ENCODE data around the gene UBE2H.
"Not testable (repeated sequence)": the region's sequence is repeated elsewhere in the genome, so short reads cannot be mapped to it uniquely, and the experiment has no call there.

UBE2H gene

GRCh38 chr7:129907122-129907736 is 45.5 kb downstream of the UBE2H start:
- Mint-ChIP-seq H3K36me3 (ENCODE audit: low read depth) (peaks cover 12% of the 10 kb centered on the region), H3K9me3 (peaks cover 4% of the 10 kb centered on the region), H3K27ac (peak overlapping the region; percentile 14), H3K27me3 (no peaks in the 10 kb centered on the region), H3K4me1 (peaks cover 73% of the 10 kb centered on the region), H3K4me3 (peak overlapping the region; percentile 9)
- ATAC-seq (no peak), DNase-seq (no peak)

- Mint-ChIP-seq H3K27me3 (no peaks in the 10 kb centered on the region), H3K27ac (peak overlapping the region; percentile 14), H3K4me1 (peaks cover 72% of the 10 kb centered on the region), H3K4me3 (peak overlapping the region; percentile 9), H3K9me3 (peaks cover 4% of the 10 kb centered on the region), H3K36me3 (ENCODE audit: low read depth) (peaks cover 12% of the 10 kb centered on the region)
- DNase-seq (no peak), ATAC-seq (peak; percentile 89)
Measured at GRCh38 chr7:129906700-129907099, 46.1 kb downstream of the UBE2H start.

GRCh38 chr7:129903935-129904334 is 48.8 kb downstream of the UBE2H start:
- H3K9me3 Mint-ChIP-seq, result peaks cover 4% of the 10 kb centered on the region
- DNase-seq, result no peak
- H3K4me1 Mint-ChIP-seq, result peaks cover 67% of the 10 kb centered on the region
- no peak overlapping the region for H3K27ac Mint-ChIP-seq
- peaks cover 14% of the 10 kb centered on the region for H3K36me3 Mint-ChIP-seq (ENCODE audit: low read depth)
- no peak overlapping the region for H3K4me3 Mint-ChIP-seq
- no peak for ATAC-seq
- H3K27me3 Mint-ChIP-seq, result no peaks in the 10 kb centered on the region

GRCh38 chr7:129902788-129903422 is 49.9 kb downstream of the UBE2H start:
- H3K4me3 Mint-ChIP-seq, result no peak overlapping the region
- H3K4me1 Mint-ChIP-seq, result peaks cover 66% of the 10 kb centered on the region
- H3K36me3 Mint-ChIP-seq (ENCODE audit: low read depth), result peaks cover 12% of the 10 kb centered on the region
- H3K27ac Mint-ChIP-seq, result no peak overlapping the region
- no peaks in the 10 kb centered on the region for H3K27me3 Mint-ChIP-seq
- ATAC-seq (no peak), DNase-seq (no peak)
- H3K9me3 Mint-ChIP-seq, result peaks cover 4% of the 10 kb centered on the region

GRCh38 chr7:129898502-129899160 is 54.1 kb downstream of the UBE2H start:
- no peaks in the 10 kb centered on the region for H3K9me3 Mint-ChIP-seq
- ATAC-seq (no peak), DNase-seq (no peak)
- peaks cover 8% of the 10 kb centered on the region for H3K36me3 Mint-ChIP-seq (ENCODE audit: low read depth)
- no peaks in the 10 kb centered on the region for H3K27me3 Mint-ChIP-seq
- H3K4me3 Mint-ChIP-seq, result no peak overlapping the region
- H3K4me1 Mint-ChIP-seq, result peaks cover 35% of the 10 kb centered on the region
- no peak overlapping the region for H3K27ac Mint-ChIP-seq

- no peaks in the 10 kb centered on the region for H3K27me3 Mint-ChIP-seq
- H3K36me3 Mint-ChIP-seq (ENCODE audit: low read depth), result peaks cover 8% of the 10 kb centered on the region
- ATAC-seq, result no peak
- H3K4me1 Mint-ChIP-seq, result peaks cover 34% of the 10 kb centered on the region
- DNase-seq, result no peak
- no peaks in the 10 kb centered on the region for H3K9me3 Mint-ChIP-seq
- H3K27ac Mint-ChIP-seq, result no peak overlapping the region
- no peak overlapping the region for H3K4me3 Mint-ChIP-seq
Measured at GRCh38 chr7:129898007-129898406, 54.8 kb downstream of the UBE2H start.

GRCh38 chr7:129896568-129897382 is 56.0 kb downstream of the UBE2H start:
- DNase-seq (no peak), ATAC-seq (no peak)

GRCh38 chr7:129894184-129894583 is 58.6 kb downstream of the UBE2H start:
- not testable (repeated sequence) for H3K4me3 Mint-ChIP-seq; H3K27ac Mint-ChIP-seq; H3K36me3 Mint-ChIP-seq (ENCODE audit: low read depth); H3K27me3 Mint-ChIP-seq; DNase-seq; ATAC-seq; H3K9me3 Mint-ChIP-seq
- H3K4me1 Mint-ChIP-seq, result peaks cover 24% of the 10 kb centered on the region

More at GRCh38 chr7:129896568-129897382, 56.0 kb downstream of the UBE2H start:
- Mint-ChIP-seq H3K27ac (no peak overlapping the region), H3K36me3 (ENCODE audit: low read depth) (peaks cover 8% of the 10 kb centered on the region), H3K9me3 (no peaks in the 10 kb centered on the region), H3K4me3 (no peak overlapping the region), H3K4me1 (peaks cover 29% of the 10 kb centered on the region), H3K27me3 (no peaks in the 10 kb centered on the region)

GRCh38 chr7:129890090-129890489 is 62.7 kb downstream of the UBE2H start:
- H3K27ac Mint-ChIP-seq, result no peak overlapping the region
- peaks cover 1% of the 10 kb centered on the region for H3K36me3 Mint-ChIP-seq (ENCODE audit: low read depth)
- no peak overlapping the region for H3K4me3 Mint-ChIP-seq
- H3K27me3 Mint-ChIP-seq, result no peaks in the 10 kb centered on the region
- DNase-seq (no peak), ATAC-seq (no peak)
- peaks cover 3% of the 10 kb centered on the region for H3K4me1 Mint-ChIP-seq
- H3K9me3 Mint-ChIP-seq, result no peaks in the 10 kb centered on the region

GRCh38 chr7:129889133-129889844 is 63.5 kb downstream of the UBE2H start:
- Mint-ChIP-seq H3K4me1 (peaks cover 2% of the 10 kb centered on the region), H3K27me3 (no peaks in the 10 kb centered on the region), H3K36me3 (ENCODE audit: low read depth) (no peaks in the 10 kb centered on the region), H3K9me3 (no peaks in the 10 kb centered on the region), H3K4me3 (no peak overlapping the region), H3K27ac (peak overlapping the region; percentile 7)
- DNase-seq, result no peak
- ATAC-seq, result no peak

- no peaks in the 10 kb centered on the region for H3K27me3 Mint-ChIP-seq
- H3K27ac Mint-ChIP-seq, result no peak overlapping the region
- no peaks in the 10 kb centered on the region for H3K9me3 Mint-ChIP-seq
- DNase-seq (no peak), ATAC-seq (no peak)
- no peak overlapping the region for H3K4me3 Mint-ChIP-seq
- no peaks in the 10 kb centered on the region for H3K4me1 Mint-ChIP-seq
- no peaks in the 10 kb centered on the region for H3K36me3 Mint-ChIP-seq (ENCODE audit: low read depth)
Measured at GRCh38 chr7:129887865-129888264, 64.9 kb downstream of the UBE2H start.

GRCh38 chr7:129886818-129887186 is 66.0 kb downstream of the UBE2H start:
- no peaks in the 10 kb centered on the region for H3K4me1 Mint-ChIP-seq
- H3K27ac Mint-ChIP-seq, result no peak overlapping the region
- DNase-seq, result no peak
- H3K9me3 Mint-ChIP-seq, result no peaks in the 10 kb centered on the region
- H3K4me3 Mint-ChIP-seq, result no peak overlapping the region
- no peaks in the 10 kb centered on the region for H3K36me3 Mint-ChIP-seq (ENCODE audit: low read depth)
- no peak for ATAC-seq
- no peaks in the 10 kb centered on the region for H3K27me3 Mint-ChIP-seq

GRCh38 chr7:129886167-129886817 is 66.5 kb downstream of the UBE2H start:
- H3K36me3 Mint-ChIP-seq (ENCODE audit: low read depth), result no peaks in the 10 kb centered on the region
- DNase-seq (no peak), ATAC-seq (no peak)
- no peak overlapping the region for H3K27ac Mint-ChIP-seq
- H3K9me3 Mint-ChIP-seq, result no peaks in the 10 kb centered on the region
- H3K4me3 Mint-ChIP-seq, result no peak overlapping the region
- no peaks in the 10 kb centered on the region for H3K4me1 Mint-ChIP-seq
- H3K27me3 Mint-ChIP-seq, result no peaks in the 10 kb centered on the region

GRCh38 chr7:129884495-129884894 is 68.3 kb downstream of the UBE2H start:
- no peaks in the 10 kb centered on the region for H3K9me3 Mint-ChIP-seq
- peaks cover 8% of the 10 kb centered on the region for H3K4me1 Mint-ChIP-seq
- H3K4me3 Mint-ChIP-seq, result no peak overlapping the region
- H3K36me3 Mint-ChIP-seq (ENCODE audit: low read depth), result no peaks in the 10 kb centered on the region
- ATAC-seq (no peak), DNase-seq (no peak)
- no peak overlapping the region for H3K27ac Mint-ChIP-seq
- H3K27me3 Mint-ChIP-seq, result no peaks in the 10 kb centered on the region

All from activated naive CD8-positive, alpha-beta T cell treated with anti-CD3 and anti-CD28 coated beads, Interleukin-2, amount 50 U/mL, for 24 hours (primary cell).